HEK293 (cell line): ENCODE results near the gene GEMIN5.

Experiments
- BCL11A ChIP-seq: fragments of 450-650 bp; formaldehyde crosslinking; IDR thresholded peaks from 2 replicates; pipeline ENCODE4 v1.5.1; 2016; ENCODE audit warnings: low read depth, missing biosample characterization, missing genetic modification characterization
- FEZF1 ChIP-seq: fragments of 450-650 bp; formaldehyde crosslinking; IDR thresholded peaks from 2 replicates; pipeline ENCODE4 v1.5.1; 2016; ENCODE audit warnings: missing biosample characterization, missing genetic modification characterization
- GFI1B ChIP-seq: fragments of 450-650 bp; formaldehyde crosslinking; IDR thresholded peaks from 2 replicates; pipeline ENCODE4 v1.5.1; 2016; ENCODE audit warnings: missing biosample characterization, missing genetic modification characterization
- GLIS1 ChIP-seq: fragments of 450-650 bp; formaldehyde crosslinking; IDR thresholded peaks from 2 replicates; pipeline ENCODE4 v1.5.1; 2016; ENCODE audit warnings: missing biosample characterization, missing genetic modification characterization
- HOXC10 ChIP-seq: sonication (generic); formaldehyde crosslinking; IDR thresholded peaks from 2 replicates; pipeline ENCODE4 v1.8.1; 2023; ENCODE audit warnings: mild to moderate bottlenecking, missing genetic modification reagents
- KLF10 ChIP-seq: fragments of 450-650 bp; IDR thresholded peaks from 2 replicates; pipeline ENCODE4 v1.5.1; 2018; ENCODE audit warnings: missing biosample characterization, mild to moderate bottlenecking, missing genetic modification characterization
- SP2 ChIP-seq: fragments of 450-650 bp; formaldehyde crosslinking; IDR thresholded peaks from 2 replicates; pipeline ENCODE4 v1.5.1; 2016; ENCODE audit warnings: missing biosample characterization, missing genetic modification characterization
- TCF7L2 ChIP-seq: IDR thresholded peaks from 2 replicates; pipeline ENCODE4 v1.6.1; 2011; ENCODE audit warnings: low read depth, mild to moderate bottlenecking, inconsistent platforms, low read length, moderate library complexity, borderline replicate concordance
- YY1 ChIP-seq: fragments of 450-650 bp; formaldehyde crosslinking; IDR thresholded peaks from 2 replicates; pipeline ENCODE4 v1.5.1; 2018; ENCODE audit warnings: missing biosample characterization, missing genetic modification characterization
- ZBTB8A ChIP-seq: fragments of 450-650 bp; formaldehyde crosslinking; IDR thresholded peaks from 2 replicates; pipeline ENCODE4 v1.5.1; 2016; ENCODE audit warnings: missing biosample characterization, missing genetic modification characterization
- ZFP37 ChIP-seq: fragments of 450-650 bp; formaldehyde crosslinking; IDR thresholded peaks from 2 replicates; pipeline ENCODE4 v1.5.1; 2016; ENCODE audit warnings: missing biosample characterization, missing genetic modification characterization
- ZFP69B ChIP-seq: fragments of 450-650 bp; formaldehyde crosslinking; IDR thresholded peaks from 2 replicates; pipeline ENCODE4 v1.5.1; 2016; ENCODE audit warnings: missing biosample characterization, missing genetic modification characterization
- ZIC2 ChIP-seq: fragments of 450-650 bp; formaldehyde crosslinking; IDR thresholded peaks from 2 replicates; pipeline ENCODE4 v1.5.1; 2016; ENCODE audit warnings: missing biosample characterization, missing genetic modification characterization
- ZNF114 ChIP-seq: fragments of 450-650 bp; formaldehyde crosslinking; IDR thresholded peaks from 2 replicates; pipeline ENCODE4 v1.5.0; 2017; ENCODE audit warnings: missing biosample characterization, missing genetic modification characterization
- ZNF132 ChIP-seq: fragments of 450-650 bp; formaldehyde crosslinking; IDR thresholded peaks from 2 replicates; pipeline ENCODE4 v1.5.1; 2017; ENCODE audit warnings: missing biosample characterization, missing genetic modification characterization, borderline replicate concordance
- ZNF133 ChIP-seq: fragments of 450-650 bp; formaldehyde crosslinking; IDR thresholded peaks from 2 replicates; pipeline ENCODE4 v1.5.1; 2016; ENCODE audit warnings: missing biosample characterization, missing genetic modification characterization
- ZNF175 ChIP-seq: fragments of 450-650 bp; formaldehyde crosslinking; IDR thresholded peaks from 2 replicates; pipeline ENCODE4 v1.5.1; 2016; ENCODE audit warnings: missing biosample characterization, missing genetic modification characterization
- ZNF211 ChIP-seq: fragments of 450-650 bp; formaldehyde crosslinking; IDR thresholded peaks from 2 replicates; pipeline ENCODE4 v1.5.1; 2016; ENCODE audit warnings: low read depth, missing biosample characterization, missing genetic modification characterization
- ZNF423 ChIP-seq: fragments of 450-650 bp; formaldehyde crosslinking; IDR thresholded peaks from 2 replicates; pipeline ENCODE4 v1.5.1; 2016; ENCODE audit warnings: missing biosample characterization, missing genetic modification characterization
- ZNF561 ChIP-seq: fragments of 450-650 bp; IDR thresholded peaks from 2 replicates; pipeline ENCODE4 v1.5.1; 2018; ENCODE audit warnings: missing biosample characterization, missing genetic modification characterization, borderline replicate concordance
- ZNF600 ChIP-seq: fragments of 450-650 bp; formaldehyde crosslinking; IDR thresholded peaks from 2 replicates; pipeline ENCODE4 v1.5.1; 2016; ENCODE audit warnings: missing biosample characterization, missing genetic modification characterization
- ZNF610 ChIP-seq: fragments of 450-650 bp; formaldehyde crosslinking; IDR thresholded peaks from 2 replicates; pipeline ENCODE4 v1.5.1; 2016; ENCODE audit warnings: missing biosample characterization, missing genetic modification characterization, borderline replicate concordance
- ZNF626 ChIP-seq: fragments of 450-650 bp; sonication (Bioruptor Pico); formaldehyde crosslinking; IDR thresholded peaks from 2 replicates; pipeline ENCODE4 v1.5.1; 2018; ENCODE audit warnings: missing biosample characterization, missing genetic modification characterization, inconsistent platforms
- ZNF654 ChIP-seq: fragments of 450-650 bp; formaldehyde crosslinking; IDR thresholded peaks from 2 replicates; pipeline ENCODE4 v1.5.1; 2016; ENCODE audit warnings: low read depth, missing biosample characterization, missing genetic modification characterization
- ZNF660 ChIP-seq: fragments of 450-650 bp; IDR thresholded peaks from 2 replicates; pipeline ENCODE4 v1.5.1; 2018; ENCODE audit warnings: missing biosample characterization, mild to moderate bottlenecking, missing genetic modification characterization
- TF ChIP-seq, protein P1 (sequence below): fragments of 450-650 bp; formaldehyde crosslinking; IDR thresholded peaks from 2 replicates; pipeline ENCODE4 v1.5.1; 2017; ENCODE audit warnings: missing biosample characterization, missing genetic modification characterization
- TF ChIP-seq, protein P2 (sequence below): fragments of 450-650 bp; formaldehyde crosslinking; IDR thresholded peaks from 2 replicates; pipeline ENCODE4 v1.5.0; 2017; ENCODE audit warnings: missing biosample characterization, missing genetic modification characterization, borderline replicate concordance
- TF ChIP-seq, protein P3 (sequence below): fragments of 450-650 bp; formaldehyde crosslinking; IDR thresholded peaks from 2 replicates; pipeline ENCODE4 v1.5.1; 2016; ENCODE audit warnings: missing biosample characterization, missing genetic modification characterization
- TF ChIP-seq, protein P4 (sequence below): fragments of 450-650 bp; IDR thresholded peaks from 2 replicates; pipeline ENCODE4 v1.5.1; 2018; ENCODE audit warnings: missing biosample characterization, mild to moderate bottlenecking, missing genetic modification characterization
- TF ChIP-seq, protein P5 (sequence below): fragments of 450-650 bp; formaldehyde crosslinking; IDR thresholded peaks from 2 replicates; pipeline ENCODE4 v1.5.1; 2016; ENCODE audit warnings: missing biosample characterization, missing genetic modification characterization
- TF ChIP-seq, protein P6 (sequence below): fragments of 450-650 bp; formaldehyde crosslinking; IDR thresholded peaks from 2 replicates; pipeline ENCODE4 v1.5.1; 2016; ENCODE audit warnings: missing biosample characterization, missing genetic modification characterization

GEMIN5 gene

DNA sequence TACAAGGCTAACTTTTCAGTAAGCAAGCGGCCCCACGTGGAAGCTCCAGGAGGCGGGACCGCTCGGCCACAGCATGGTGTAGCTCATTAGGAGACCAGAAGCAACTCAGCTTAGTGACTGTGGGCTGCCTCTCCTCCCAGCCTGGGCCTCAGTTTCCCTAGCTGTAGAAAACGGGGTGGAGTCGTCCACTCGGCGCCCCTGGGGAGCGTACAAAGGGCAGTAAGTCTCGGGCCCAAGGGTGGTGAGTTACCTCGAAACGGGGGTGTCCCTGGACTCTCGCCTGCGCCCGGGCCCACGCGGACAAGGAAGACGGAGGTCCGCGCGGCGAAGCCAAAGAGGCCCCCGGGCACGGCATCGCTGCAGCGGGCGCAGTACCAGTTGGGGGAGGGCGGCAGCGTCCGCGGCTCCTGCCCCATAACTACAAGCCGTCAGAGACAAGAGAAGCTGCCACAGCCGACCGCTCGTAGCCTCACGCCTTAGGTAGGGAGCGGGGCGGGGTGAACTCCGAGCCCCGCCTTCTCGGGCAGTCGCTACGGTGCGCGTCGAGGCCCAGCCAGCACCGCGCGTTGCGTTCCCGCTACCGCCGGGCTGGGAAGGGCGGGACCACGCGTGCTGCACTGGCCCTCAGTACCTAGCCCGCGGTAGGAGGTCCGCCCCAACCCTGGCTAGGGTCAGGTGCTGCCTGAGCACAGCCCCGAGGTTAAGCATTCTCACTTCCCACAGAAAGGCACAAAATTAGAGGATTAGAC, at the start of gene GEMIN5 (continued):
- TF ChIP-seq TCF7L2 (no peak), SP2 (tag by site-specific recombination) (peak; percentile 88), HOXC10 (CRISPR knock-in tag) (peak; percentile 71; the same call in 1 of the 2 replicates), BCL11A (tag by site-specific recombination) (0 out of 2 replicates have a peak, but pooled peaks have one; percentile 47), ZNF654 (tag by site-specific recombination) (no peak), ZNF211 (tag by site-specific recombination) (no peak), ZIC2 (tag by site-specific recombination) (peak; percentile 39), ZNF114 (tag by site-specific recombination) (no peak), FEZF1 (tag by site-specific recombination) (no peak), ZBTB8A (tag by site-specific recombination) (peak; percentile 66), GLIS1 (tag by site-specific recombination) (peak; percentile 88), YY1 (0 out of 2 replicates have a peak, but pooled peaks have one; percentile 63), ZFP37 (peak; percentile 70; the same call in 1 of the 2 replicates), ZNF600 (peak; percentile 92), ZNF175 (tag by site-specific recombination) (no peak), ZNF132 (no peak), GFI1B (no peak), ZNF133 (tag by site-specific recombination) (no peak), ZNF561 (tag by site-specific recombination) (peak; percentile 39; the same call in 1 of the 2 replicates), ZFP69B (tag by site-specific recombination) (peak; percentile 71), ZNF610 (tag by site-specific recombination) (peak; percentile 87), KLF10 (tag by site-specific recombination) (peak; percentile 56; the same call in 1 of the 2 replicates), ZNF423 (tag by site-specific recombination) (peak; percentile 6; the same call in 1 of the 2 replicates), ZNF626 (tag by site-specific recombination) (no peak), ZNF660 (tag by site-specific recombination) (0 out of 2 replicates have a peak, but pooled peaks have one; percentile 38)
- TF ChIP-seq, protein P1, sequence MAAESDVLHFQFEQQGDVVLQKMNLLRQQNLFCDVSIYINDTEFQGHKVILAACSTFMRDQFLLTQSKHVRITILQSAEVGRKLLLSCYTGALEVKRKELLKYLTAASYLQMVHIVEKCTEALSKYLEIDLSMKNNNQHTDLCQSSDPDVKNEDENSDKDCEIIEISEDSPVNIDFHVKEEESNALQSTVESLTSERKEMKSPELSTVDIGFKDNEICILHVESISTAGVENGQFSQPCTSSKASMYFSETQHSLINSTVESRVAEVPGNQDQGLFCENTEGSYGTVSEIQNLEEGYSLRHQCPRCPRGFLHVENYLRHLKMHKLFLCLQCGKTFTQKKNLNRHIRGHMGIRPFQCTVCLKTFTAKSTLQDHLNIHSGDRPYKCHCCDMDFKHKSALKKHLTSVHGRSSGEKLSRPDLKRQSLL, result no peak
- TF ChIP-seq, protein P2, sequence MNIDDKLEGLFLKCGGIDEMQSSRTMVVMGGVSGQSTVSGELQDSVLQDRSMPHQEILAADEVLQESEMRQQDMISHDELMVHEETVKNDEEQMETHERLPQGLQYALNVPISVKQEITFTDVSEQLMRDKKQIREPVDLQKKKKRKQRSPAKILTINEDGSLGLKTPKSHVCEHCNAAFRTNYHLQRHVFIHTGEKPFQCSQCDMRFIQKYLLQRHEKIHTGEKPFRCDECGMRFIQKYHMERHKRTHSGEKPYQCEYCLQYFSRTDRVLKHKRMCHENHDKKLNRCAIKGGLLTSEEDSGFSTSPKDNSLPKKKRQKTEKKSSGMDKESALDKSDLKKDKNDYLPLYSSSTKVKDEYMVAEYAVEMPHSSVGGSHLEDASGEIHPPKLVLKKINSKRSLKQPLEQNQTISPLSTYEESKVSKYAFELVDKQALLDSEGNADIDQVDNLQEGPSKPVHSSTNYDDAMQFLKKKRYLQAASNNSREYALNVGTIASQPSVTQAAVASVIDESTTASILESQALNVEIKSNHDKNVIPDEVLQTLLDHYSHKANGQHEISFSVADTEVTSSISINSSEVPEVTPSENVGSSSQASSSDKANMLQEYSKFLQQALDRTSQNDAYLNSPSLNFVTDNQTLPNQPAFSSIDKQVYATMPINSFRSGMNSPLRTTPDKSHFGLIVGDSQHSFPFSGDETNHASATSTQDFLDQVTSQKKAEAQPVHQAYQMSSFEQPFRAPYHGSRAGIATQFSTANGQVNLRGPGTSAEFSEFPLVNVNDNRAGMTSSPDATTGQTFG, result no peak
- TF ChIP-seq, protein P3, sequence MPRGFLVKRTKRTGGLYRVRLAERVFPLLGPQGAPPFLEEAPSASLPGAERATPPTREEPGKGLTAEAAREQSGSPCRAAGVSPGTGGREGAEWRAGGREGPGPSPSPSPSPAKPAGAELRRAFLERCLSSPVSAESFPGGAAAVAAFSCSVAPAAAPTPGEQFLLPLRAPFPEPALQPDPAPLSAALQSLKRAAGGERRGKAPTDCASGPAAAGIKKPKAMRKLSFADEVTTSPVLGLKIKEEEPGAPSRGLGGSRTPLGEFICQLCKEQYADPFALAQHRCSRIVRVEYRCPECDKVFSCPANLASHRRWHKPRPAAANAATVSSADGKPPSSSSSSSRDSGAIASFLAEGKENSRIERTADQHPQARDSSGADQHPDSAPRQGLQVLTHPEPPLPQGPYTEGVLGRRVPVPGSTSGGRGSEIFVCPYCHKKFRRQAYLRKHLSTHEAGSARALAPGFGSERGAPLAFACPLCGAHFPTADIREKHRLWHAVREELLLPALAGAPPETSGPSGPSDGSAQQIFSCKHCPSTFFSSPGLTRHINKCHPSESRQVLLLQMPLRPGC (tag by site-specific recombination), result peak; percentile 75; the same call in 1 of the 2 replicates
- TF ChIP-seq, protein P4, sequence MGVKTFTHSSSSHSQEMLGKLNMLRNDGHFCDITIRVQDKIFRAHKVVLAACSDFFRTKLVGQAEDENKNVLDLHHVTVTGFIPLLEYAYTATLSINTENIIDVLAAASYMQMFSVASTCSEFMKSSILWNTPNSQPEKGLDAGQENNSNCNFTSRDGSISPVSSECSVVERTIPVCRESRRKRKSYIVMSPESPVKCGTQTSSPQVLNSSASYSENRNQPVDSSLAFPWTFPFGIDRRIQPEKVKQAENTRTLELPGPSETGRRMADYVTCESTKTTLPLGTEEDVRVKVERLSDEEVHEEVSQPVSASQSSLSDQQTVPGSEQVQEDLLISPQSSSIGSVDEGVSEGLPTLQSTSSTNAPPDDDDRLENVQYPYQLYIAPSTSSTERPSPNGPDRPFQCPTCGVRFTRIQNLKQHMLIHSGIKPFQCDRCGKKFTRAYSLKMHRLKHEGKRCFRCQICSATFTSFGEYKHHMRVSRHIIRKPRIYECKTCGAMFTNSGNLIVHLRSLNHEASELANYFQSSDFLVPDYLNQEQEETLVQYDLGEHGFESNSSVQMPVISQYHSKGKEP (tag by site-specific recombination), result peak; percentile 59
- TF ChIP-seq, protein P5, sequence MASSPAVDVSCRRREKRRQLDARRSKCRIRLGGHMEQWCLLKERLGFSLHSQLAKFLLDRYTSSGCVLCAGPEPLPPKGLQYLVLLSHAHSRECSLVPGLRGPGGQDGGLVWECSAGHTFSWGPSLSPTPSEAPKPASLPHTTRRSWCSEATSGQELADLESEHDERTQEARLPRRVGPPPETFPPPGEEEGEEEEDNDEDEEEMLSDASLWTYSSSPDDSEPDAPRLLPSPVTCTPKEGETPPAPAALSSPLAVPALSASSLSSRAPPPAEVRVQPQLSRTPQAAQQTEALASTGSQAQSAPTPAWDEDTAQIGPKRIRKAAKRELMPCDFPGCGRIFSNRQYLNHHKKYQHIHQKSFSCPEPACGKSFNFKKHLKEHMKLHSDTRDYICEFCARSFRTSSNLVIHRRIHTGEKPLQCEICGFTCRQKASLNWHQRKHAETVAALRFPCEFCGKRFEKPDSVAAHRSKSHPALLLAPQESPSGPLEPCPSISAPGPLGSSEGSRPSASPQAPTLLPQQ (tag by site-specific recombination), result peak; percentile 89
- TF ChIP-seq, protein P6, sequence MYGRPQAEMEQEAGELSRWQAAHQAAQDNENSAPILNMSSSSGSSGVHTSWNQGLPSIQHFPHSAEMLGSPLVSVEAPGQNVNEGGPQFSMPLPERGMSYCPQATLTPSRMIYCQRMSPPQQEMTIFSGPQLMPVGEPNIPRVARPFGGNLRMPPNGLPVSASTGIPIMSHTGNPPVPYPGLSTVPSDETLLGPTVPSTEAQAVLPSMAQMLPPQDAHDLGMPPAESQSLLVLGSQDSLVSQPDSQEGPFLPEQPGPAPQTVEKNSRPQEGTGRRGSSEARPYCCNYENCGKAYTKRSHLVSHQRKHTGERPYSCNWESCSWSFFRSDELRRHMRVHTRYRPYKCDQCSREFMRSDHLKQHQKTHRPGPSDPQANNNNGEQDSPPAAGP (tag by site-specific recombination), result peak; percentile 96
